Left cardiac atrium (tissue), 4 donors: ENCODE results near the gene SAMD4A. TPM values are rescaled to one million over a fixed set of nuclear protein-coding genes. Genes with fewer than 3 reads are reported as not detected.

ENCODE experiments used
- ATAC-seq, 2 donors: fragments of 200-7000 bp; cut with Tn5 transposase; one replicate each; pipeline ENCODE4 v1.9.1; 2020; ENCODE audit warnings: mild to moderate bottlenecking in 2 of 2, moderate library complexity in 2 of 2
- DNase-seq: peaks from one replicate; pipeline ENCODE4 v3.0.0-alpha.2; 2020
- intact Hi-C, 2 donors: fragments of 100-400 bp; cut with DNase I; formaldehyde crosslinking; loops; one replicate each; pipeline versions ENCODE4 v1.14.1 to v1.15.1; 2022 to 2023
- total RNA-seq, 2 donors: library from RNA; stranded (reverse); fragmentation: NEBNext Ultra II Directional; extraction: Animal tissue kit (Norgen Biotek cat#: 25700); gene quantifications; one replicate each; pipeline ENCODE4 v1.2.1, GENCODE V29; 2021
- donor health status: DM: no; HTN: yes; CAD: no.
- donor health status: DM: no; HTN: yes; CAD: no; lungs with severe emphysema.
- donor health status: DM: yes; HTN: yes; CAD: no.
- donor health status: Dilated cardiomyopathy.

Gene SAMD4A
- total RNA-seq, 2 donors from 2014 or later: 103 to 118 TPM

- intact Hi-C loops: loop anchor here (2.0 kb wide), 2 partner anchors 119 to 125 kb away; no protein-coding TSS in a partner anchor
- no peak for DNase-seq
Observed at GRCh38 chr14:54689928-54690327, 123.0 kb downstream of the SAMD4A start.

GRCh38 chr14:54690887-54691286 lies 124.0 kb downstream of the SAMD4A start:
- DNase-seq (no peak), ATAC-seq (no peak)
- intact Hi-C loops: loop anchor here (2.0 kb wide), 2 partner anchors 120 to 126 kb away; no protein-coding TSS in a partner anchor

More at GRCh38 chr14:54689928-54690327, 123.0 kb downstream of the SAMD4A start:
- ATAC-seq: no peak

GRCh38 chr14:54691525-54692283 lies 124.8 kb downstream of the SAMD4A start:
- intact Hi-C loops: loop anchor here (2.0 kb wide), 2 partner anchors 121 to 127 kb away; no protein-coding TSS in a partner anchor
- ATAC-seq (peak; percentile 76 to 84), DNase-seq (peak; percentile 84)

- peak in 1 of 2 donors; percentile 10 for ATAC-seq
- intact Hi-C loops: no loop called here
- DNase-seq: no peak
Observed at GRCh38 chr14:54692284-54692772, 125.4 kb downstream of the SAMD4A start.

DNA sequence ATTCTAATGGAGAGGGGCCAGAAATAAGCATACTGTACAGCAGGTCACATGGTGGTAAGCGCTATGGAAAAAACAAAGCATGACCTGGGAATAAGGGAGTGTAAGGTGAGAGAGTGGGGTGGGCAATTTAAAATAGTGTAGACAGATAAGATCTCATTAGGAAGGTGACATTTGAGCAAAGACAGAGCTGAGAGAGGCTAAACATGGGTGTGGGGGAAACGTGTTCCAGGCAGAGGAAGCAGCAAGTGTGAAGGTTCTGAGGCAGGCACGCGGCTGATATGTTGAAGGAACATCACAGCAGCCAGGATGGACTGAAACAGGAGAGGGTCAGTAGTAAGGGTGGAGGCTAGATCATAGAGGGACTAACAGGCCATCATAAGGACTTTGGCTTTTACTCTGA lies 126.8 kb downstream of the SAMD4A start:
- ATAC-seq (peak in 1 of 2 donors; percentile 10), DNase-seq (no peak)
- intact Hi-C loops: no loop called here

- ATAC-seq (no peak), DNase-seq (no peak)
- intact Hi-C loops: loop anchor here in 1 of 2 donors (5.0 kb wide), 1 partner anchor 77 kb away; no protein-coding TSS in a partner anchor
Observed at GRCh38 chr14:54695196-54695595, 128.3 kb downstream of the SAMD4A start.

DNA sequence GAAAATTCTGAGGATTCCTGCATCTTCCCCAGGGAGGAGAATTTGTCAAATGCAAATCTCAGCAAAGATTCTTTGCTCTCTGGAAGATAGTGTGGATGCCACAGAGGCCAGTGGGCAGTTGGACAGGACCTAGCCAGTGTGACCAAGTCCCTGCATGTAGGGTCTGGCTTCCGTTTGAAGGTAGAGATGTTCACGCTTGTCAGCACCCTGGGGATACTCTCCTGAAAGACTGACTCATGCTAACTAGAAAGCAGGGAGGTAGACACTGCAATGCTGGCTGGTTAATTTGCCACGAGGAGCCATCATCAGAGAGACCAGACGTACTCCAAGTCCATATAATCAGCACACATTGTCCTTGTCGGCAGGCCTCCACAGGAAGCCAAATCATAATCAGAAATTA lies 130.1 kb downstream of the SAMD4A start:
- DNase-seq: no peak
- peak in 1 of 2 donors; percentile 6 for ATAC-seq
- intact Hi-C loops: loop anchor here in 1 of 2 donors (5.0 kb wide), 1 partner anchor 75 kb away; no protein-coding TSS in a partner anchor

- DNase-seq: no peak
- no peak for ATAC-seq
- intact Hi-C loops: loop anchor here in 1 of 2 donors (5.0 kb wide), 1 partner anchor 74 kb away; no protein-coding TSS in a partner anchor
Observed at GRCh38 chr14:54697803-54698202, 130.9 kb downstream of the SAMD4A start.

GRCh38 chr14:54698501-54698900 lies 131.6 kb downstream of the SAMD4A start:
- intact Hi-C loops: loop anchor here in 1 of 2 donors (5.0 kb wide), 1 partner anchor 74 kb away; no protein-coding TSS in a partner anchor

DNA sequence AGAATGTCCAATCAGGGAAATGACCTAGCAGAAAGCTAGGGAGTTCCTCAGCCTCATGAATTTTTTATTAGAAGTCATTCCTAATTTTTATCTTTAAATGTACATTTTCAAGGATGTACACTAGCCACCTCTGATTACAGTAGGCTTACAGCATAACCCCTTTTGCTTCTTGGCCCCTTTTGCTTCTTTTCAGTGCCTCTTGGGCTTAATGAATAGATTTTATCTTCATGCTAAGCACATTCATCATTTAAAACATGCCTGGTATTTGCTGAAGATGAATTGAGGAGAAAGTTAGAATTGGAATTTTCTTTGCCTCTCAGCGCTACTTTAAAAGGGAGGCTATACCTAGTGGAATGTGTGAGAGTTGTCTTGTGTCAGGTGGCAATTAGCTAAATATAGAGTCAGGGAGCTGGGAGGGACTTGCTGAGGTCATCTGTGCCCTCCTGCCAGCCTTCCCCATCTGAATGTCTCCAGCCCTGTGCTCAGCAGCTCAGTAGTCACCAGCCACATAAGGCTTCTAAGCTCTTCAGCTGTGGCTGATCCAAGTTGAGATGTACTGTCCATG lies 132.1 kb downstream of the SAMD4A start:
- DNase-seq: no peak
- intact Hi-C loops: loop anchor here in 1 of 2 donors (5.0 kb wide), 1 partner anchor 73 kb away; no protein-coding TSS in a partner anchor
- peak; percentile 85 to 88 for ATAC-seq

More at GRCh38 chr14:54698501-54698900, 131.6 kb downstream of the SAMD4A start:
- peak; percentile 7 to 16 for ATAC-seq
- DNase-seq: no peak

DNA sequence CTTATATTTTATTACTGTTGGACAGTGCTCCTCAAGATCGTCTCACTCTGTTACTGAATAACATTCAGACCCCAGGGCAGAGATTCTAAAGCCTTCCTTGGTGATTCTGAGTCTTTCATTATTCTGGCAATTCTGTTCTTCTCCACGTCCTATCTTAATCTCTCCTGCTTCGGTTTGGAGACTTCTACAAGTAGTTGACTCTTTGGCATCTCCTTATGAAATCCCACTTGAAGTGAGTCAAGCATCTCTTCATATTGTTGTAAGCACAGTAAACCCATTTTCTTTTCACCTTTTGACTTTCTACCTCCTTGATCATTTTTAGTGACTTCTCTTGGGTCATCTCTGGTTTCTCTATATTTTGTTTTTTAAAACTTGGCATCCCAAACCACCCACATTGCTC lies 132.8 kb downstream of the SAMD4A start:
- no peak for ATAC-seq
- intact Hi-C loops: loop anchor here in 1 of 2 donors (5.0 kb wide), 1 partner anchor 73 kb away; no protein-coding TSS in a partner anchor
- DNase-seq: no peak

- ATAC-seq (no peak), DNase-seq (no peak)
- intact Hi-C loops: no loop called here
Observed at GRCh38 chr14:54700717-54701116, 133.8 kb downstream of the SAMD4A start.

DNA sequence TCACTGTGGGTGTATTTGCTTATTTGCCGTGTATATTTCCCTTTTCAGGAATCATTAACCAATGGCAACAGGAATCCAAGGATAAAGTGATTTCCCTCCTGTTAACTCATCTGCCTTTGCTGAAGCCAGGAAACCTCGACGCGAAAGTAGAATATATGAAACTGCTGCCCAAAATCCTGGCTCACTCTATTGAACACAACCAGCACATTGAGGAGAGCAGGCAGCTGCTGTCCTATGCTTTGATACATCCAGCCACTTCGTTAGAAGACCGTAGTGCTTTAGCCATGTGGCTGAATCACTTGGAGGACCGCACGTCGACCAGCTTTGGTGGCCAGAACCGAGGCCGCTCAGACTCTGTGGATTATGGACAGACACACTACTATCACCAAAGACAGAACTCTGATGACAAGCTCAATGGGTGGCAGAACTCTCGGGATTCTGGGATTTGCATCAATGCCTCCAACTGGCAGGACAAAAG lies 135.1 kb downstream of the SAMD4A start:
- intact Hi-C loops: no loop called here
- no peak for DNase-seq
- ATAC-seq: no peak

DNA sequence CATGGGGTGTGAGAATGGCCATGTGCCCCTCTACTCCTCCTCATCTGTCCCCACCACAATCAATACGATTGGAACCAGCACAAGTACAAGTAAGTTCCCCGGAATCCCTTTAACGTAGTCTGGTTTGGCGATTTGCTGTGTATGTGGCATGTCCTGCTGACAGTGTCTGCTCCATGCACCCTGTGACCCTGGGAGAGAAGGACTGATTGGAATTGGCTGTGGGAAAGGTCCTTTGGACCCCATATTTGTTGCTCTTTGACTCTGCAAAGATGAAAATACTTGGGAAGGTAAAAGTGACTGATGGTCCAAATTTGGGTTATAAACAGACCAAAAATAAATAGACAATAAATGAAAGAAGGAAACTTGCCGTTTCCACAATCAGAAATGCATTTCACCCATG lies 135.6 kb downstream of the SAMD4A start:
- ATAC-seq: no peak
- no peak for DNase-seq
- intact Hi-C loops: no loop called here

DNA sequence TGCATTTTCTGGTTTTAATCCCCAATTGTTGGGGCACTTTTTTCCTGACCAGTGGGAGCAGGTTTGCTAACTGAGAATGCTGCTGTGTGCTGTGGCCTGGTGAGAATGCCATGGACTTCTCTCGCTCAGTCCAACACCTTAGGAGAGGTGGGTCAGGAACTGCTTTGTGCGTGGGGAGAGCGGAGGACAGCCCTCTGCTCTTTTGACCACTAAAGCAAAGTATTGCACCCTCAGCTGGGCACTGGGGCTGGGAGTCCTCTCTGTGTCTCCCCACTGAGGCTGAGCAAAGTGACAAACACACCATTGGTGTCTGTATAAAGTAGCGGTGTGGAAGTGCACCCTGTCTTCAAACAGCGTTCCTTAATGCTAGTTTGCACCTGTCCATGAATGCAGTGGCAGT lies 136.2 kb downstream of the SAMD4A start:
- DNase-seq (no peak), ATAC-seq (no peak)
- intact Hi-C loops: no loop called here

DNA sequence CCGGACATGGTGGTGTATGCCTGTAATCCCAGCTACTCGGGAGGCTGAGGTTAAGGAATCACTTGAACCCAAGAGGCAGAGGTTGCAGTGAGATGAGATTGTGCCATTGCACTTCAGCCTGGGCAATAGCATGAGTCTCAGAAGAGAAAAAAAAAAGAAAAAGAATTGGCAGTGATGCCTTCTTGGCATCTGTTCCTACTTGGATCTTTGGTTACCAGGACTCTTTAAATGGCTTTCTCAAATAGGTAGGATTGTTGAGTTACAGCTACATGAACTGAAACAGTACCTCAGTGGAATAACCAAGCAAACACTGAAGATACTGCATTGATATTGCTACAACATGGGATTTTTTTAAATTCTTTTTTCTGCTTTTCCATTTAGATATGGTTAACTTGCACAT lies 136.8 kb downstream of the SAMD4A start:
- intact Hi-C loops: no loop called here
- no peak for DNase-seq
- ATAC-seq: no peak

DNA sequence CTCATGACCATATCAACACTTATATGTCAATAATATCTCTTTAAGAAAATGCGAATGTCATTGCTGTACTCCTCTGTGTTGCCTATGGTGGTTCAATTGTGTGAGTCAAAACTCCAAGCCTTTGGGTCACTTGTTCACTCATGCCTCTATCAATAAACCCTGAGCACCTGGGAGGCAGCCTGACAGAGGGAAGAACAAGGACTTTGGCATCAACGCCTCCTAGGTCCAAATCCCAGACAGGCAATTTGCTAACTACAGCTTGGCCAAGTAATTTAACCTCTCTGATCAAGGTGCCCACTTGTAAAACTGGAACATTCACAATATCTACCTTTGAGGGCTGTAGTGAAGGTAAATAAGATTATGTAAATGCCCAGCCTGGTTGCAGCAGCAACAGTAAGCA lies 137.8 kb downstream of the SAMD4A start:
- no peak for DNase-seq
- intact Hi-C loops: no loop called here
- no peak for ATAC-seq

DNA sequence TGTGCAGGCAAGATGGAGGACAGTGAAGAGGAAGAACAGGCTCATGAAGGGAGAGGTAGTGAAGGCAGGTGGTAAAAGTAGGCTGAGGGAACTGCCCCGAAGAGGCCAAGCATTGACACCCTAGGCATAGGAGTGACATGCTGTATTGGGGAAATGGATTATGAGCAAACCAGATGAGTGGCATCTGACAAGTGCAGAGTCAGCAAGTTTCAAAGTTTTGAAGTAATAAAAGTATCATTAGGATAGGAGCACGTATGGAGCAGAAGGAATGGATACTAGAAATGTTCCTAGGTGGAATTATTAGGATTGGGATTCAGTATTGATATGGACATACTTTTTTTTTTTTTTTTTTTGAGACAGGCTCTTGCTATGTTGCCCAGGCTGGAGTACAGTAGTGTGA lies 139.8 kb downstream of the SAMD4A start:
- no peak for DNase-seq
- no peak for ATAC-seq
- intact Hi-C loops: no loop called here

DNA sequence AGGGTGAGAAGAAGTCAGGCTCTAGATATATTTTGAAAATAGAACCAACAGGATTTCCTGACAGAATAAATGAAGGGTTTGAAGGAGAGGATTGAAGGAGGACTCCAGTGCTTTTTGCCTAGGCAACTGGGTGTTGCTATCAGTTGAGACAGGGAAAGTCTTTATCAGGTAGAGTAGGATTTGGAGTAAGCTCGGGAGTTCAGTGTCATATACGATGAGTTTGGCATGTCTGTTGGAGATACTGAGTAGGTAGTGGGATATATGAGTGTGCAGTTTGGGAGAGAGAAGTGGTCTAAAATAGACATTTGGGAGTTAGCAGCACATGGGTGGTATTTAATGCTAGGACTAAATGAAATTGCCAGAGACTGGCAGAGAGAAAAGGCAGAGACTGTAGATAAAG lies 141.2 kb downstream of the SAMD4A start:
- ATAC-seq (no peak), DNase-seq (no peak)
- intact Hi-C loops: no loop called here

DNA sequence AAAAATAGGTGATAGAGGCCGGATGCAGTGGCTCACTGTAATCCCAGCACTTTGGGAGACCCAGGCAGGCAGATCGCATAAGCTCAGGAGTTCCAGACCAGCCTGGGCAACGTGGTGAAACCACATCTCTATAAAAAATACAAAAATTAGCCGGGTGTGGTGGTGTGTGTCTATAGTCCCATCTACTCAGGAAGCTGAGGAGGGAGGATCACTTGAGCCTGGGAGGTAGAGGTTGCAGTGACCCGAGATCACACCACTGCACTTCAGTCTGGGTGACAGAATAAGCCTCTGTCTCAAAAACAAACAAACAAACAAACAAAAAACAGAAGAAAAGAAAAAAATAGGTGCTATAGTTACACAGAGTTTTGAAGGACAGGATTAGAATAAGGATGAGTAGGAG lies 142.1 kb downstream of the SAMD4A start:
- ATAC-seq (no peak), DNase-seq (no peak)
- intact Hi-C loops: no loop called here
